ENCODE results near the gene ZNF134.

The ZNF134 gene

DNA sequence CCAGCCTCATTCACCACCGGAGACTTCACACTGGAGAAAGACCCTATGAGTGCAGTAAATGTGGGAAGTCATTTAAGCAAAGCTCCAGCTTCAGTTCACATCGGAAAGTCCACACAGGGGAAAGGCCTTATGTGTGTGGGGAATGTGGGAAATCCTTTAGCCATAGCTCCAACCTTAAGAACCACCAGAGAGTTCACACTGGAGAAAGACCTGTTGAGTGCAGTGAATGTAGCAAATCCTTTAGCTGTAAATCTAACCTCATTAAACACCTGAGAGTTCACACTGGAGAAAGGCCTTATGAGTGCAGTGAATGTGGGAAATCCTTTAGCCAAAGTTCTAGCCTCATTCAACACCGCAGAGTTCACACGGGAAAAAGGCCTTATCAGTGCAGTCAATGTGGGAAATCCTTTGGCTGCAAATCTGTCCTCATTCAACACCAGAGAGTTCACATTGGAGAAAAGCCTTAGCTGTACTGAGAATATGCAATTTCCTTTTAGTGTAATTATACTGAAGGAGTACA lies 27.7 kb downstream of the ZNF134 start:
- Histone ChIP-seq H2AFZ (ENCODE audit: low read length, unreplicated experiment) (no peak overlapping the region), H3K79me2 (ENCODE audit: control insufficient read depth, insufficient read depth, low read length, unreplicated experiment) (no peaks in the 10 kb centered on the region), H3K4me1 (ENCODE audit: control insufficient read depth, insufficient read depth, low read length, unreplicated experiment) (no peaks in the 10 kb centered on the region), H3K4me3 (ENCODE audit: low read depth, low read length) (no peak overlapping the region), H3K27me3 (ENCODE audit: insufficient read depth, low read length) (no peaks in the 10 kb centered on the region), H3K36me3 (ENCODE audit: insufficient read depth, low read length) (peaks cover 51% of the 10 kb centered on the region), H3K27ac (ENCODE audit: low read depth, low read length) (no peak overlapping the region)

DNA sequence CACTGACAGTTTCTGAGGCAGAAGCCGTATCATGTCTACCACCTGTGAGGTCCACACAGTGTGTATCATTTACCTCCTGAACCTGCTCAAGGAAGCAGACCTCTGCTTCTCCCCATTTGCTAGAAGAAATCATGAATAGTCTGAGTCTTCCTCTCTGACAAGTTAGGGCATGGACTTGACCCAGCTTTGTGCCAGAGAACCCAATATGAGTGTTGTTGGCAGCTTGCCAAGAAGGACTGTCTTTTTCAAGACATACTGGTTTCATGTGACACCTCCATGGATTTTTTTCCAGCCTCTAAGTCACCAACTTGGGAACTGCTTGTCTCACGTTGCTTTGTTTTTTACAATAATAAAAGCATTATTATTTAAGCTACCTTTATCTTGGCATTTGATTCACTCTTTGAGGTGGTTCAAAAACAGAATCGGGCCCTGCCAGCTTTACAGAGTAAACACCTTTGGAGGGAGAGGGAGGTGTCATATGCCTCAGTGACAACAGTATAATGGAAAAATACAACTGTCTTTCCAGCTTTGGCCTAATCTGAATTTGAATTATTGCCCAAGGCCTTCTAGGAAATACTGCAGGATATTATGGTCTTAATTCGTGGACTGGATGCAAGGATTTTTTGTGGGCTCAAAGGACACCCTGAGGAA lies 28.5 kb downstream of the ZNF134 start:
- Histone ChIP-seq H3K79me2 (ENCODE audit: control insufficient read depth, insufficient read depth, low read length, unreplicated experiment) (no peaks in the 10 kb centered on the region), H3K36me3 (ENCODE audit: insufficient read depth, low read length) (peaks cover 43% of the 10 kb centered on the region), H3K27ac (ENCODE audit: low read depth, low read length) (no peak overlapping the region), H2AFZ (ENCODE audit: low read length, unreplicated experiment) (no peak overlapping the region), H3K27me3 (ENCODE audit: insufficient read depth, low read length) (no peaks in the 10 kb centered on the region), H3K4me1 (ENCODE audit: control insufficient read depth, insufficient read depth, low read length, unreplicated experiment) (no peaks in the 10 kb centered on the region), H3K4me3 (ENCODE audit: low read depth, low read length) (no peak overlapping the region)

DNA sequence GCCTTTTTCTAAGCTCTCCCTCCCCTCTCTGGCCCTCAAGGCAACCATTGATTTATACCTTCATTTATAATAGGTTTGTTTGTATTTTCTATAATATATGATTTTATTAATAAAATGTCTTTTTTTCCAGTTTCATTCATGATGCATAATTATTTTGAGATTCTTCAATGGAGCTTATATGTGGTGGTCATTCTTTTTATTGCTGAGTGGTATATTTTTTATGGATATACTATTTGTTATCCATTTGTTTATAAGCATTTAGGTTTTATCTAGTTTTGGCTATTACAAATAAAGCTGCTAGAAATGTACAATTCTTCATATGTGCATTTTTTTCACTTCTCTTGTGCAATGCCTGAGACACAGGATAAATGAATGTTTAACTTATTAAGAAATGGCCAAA lies 29.7 kb downstream of the ZNF134 start:
- H3K27me3 ChIP-seq (ENCODE audit: insufficient read depth, low read length), result no peaks in the 10 kb centered on the region
- H3K79me2 ChIP-seq (ENCODE audit: control insufficient read depth, insufficient read depth, low read length, unreplicated experiment), result no peaks in the 10 kb centered on the region
- H3K36me3 ChIP-seq (ENCODE audit: insufficient read depth, low read length), result peaks cover 37% of the 10 kb centered on the region
- H3K4me3 ChIP-seq (ENCODE audit: low read depth, low read length), result no peak overlapping the region
- no peak overlapping the region for H3K27ac ChIP-seq (ENCODE audit: low read depth, low read length)
- no peak overlapping the region for H2AFZ ChIP-seq (ENCODE audit: low read length, unreplicated experiment)
- no peaks in the 10 kb centered on the region for H3K4me1 ChIP-seq (ENCODE audit: control insufficient read depth, insufficient read depth, low read length, unreplicated experiment)

- no peaks in the 10 kb centered on the region for H3K36me3 ChIP-seq (ENCODE audit: insufficient read depth, low read length)
- no peak overlapping the region for H2AFZ ChIP-seq (ENCODE audit: low read length, unreplicated experiment)
- no peak overlapping the region for H3K4me3 ChIP-seq (ENCODE audit: low read depth, low read length)
- H3K27me3 ChIP-seq (ENCODE audit: insufficient read depth, low read length), result peaks cover 1% of the 10 kb centered on the region; the same call in 1 of the 2 replicates
- no peaks in the 10 kb centered on the region for H3K79me2 ChIP-seq (ENCODE audit: control insufficient read depth, insufficient read depth, low read length, unreplicated experiment)
- no peaks in the 10 kb centered on the region for H3K4me1 ChIP-seq (ENCODE audit: control insufficient read depth, insufficient read depth, low read length, unreplicated experiment)
- H3K27ac ChIP-seq (ENCODE audit: low read depth, low read length), result no peak overlapping the region
Measured at GRCh38 chr19:57648331-57649003, 34.4 kb downstream of the ZNF134 start.

DNA sequence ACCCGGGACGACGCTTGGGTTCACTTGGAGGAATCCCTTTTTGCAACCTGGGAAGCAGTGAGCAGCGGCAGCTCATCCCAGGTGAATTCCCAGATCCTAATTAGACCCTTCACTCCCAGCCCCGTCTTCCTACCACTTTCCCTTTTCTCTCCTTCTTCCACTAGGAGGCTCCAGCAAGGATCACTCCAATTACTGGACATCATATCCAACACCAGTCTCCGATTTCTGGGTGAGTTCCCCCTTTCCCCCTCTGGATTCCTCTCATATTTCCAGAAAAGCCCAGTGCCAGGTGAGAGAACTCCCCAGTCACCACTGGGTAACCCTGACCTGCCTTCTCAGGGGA lies 37.6 kb downstream of the ZNF134 start:
- Histone ChIP-seq H3K79me2 (ENCODE audit: control insufficient read depth, insufficient read depth, low read length, unreplicated experiment) (no peaks in the 10 kb centered on the region), H3K36me3 (ENCODE audit: insufficient read depth, low read length) (no peaks in the 10 kb centered on the region), H3K27me3 (ENCODE audit: insufficient read depth, low read length) (peaks cover 21% of the 10 kb centered on the region), H3K4me3 (ENCODE audit: low read depth, low read length) (no peak overlapping the region), H3K27ac (ENCODE audit: low read depth, low read length) (no peak overlapping the region), H2AFZ (ENCODE audit: low read length, unreplicated experiment) (no peak overlapping the region), H3K4me1 (ENCODE audit: control insufficient read depth, insufficient read depth, low read length, unreplicated experiment) (no peaks in the 10 kb centered on the region)

- no peak overlapping the region for H3K4me3 ChIP-seq (ENCODE audit: low read depth, low read length)
- H3K4me1 ChIP-seq (ENCODE audit: control insufficient read depth, insufficient read depth, low read length, unreplicated experiment), result no peaks in the 10 kb centered on the region
- H3K79me2 ChIP-seq (ENCODE audit: control insufficient read depth, insufficient read depth, low read length, unreplicated experiment), result no peaks in the 10 kb centered on the region
- peaks cover 21% of the 10 kb centered on the region for H3K27me3 ChIP-seq (ENCODE audit: insufficient read depth, low read length)
- H3K27ac ChIP-seq (ENCODE audit: low read depth, low read length), result no peak overlapping the region
- no peak overlapping the region for H2AFZ ChIP-seq (ENCODE audit: low read length, unreplicated experiment)
- H3K36me3 ChIP-seq (ENCODE audit: insufficient read depth, low read length), result no peaks in the 10 kb centered on the region
Measured at GRCh38 chr19:57653689-57654088, 39.6 kb downstream of the ZNF134 start.

- Histone ChIP-seq H3K4me1 (ENCODE audit: control insufficient read depth, insufficient read depth, low read length, unreplicated experiment) (no peaks in the 10 kb centered on the region), H3K4me3 (ENCODE audit: low read depth, low read length) (no peak overlapping the region), H3K79me2 (ENCODE audit: control insufficient read depth, insufficient read depth, low read length, unreplicated experiment) (no peaks in the 10 kb centered on the region), H3K27ac (ENCODE audit: low read depth, low read length) (no peak overlapping the region), H3K27me3 (ENCODE audit: insufficient read depth, low read length) (peaks cover 38% of the 10 kb centered on the region), H3K36me3 (ENCODE audit: insufficient read depth, low read length) (no peaks in the 10 kb centered on the region), H2AFZ (ENCODE audit: low read length, unreplicated experiment) (no peak overlapping the region)
Measured at GRCh38 chr19:57655443-57655842, 41.4 kb downstream of the ZNF134 start.

DNA sequence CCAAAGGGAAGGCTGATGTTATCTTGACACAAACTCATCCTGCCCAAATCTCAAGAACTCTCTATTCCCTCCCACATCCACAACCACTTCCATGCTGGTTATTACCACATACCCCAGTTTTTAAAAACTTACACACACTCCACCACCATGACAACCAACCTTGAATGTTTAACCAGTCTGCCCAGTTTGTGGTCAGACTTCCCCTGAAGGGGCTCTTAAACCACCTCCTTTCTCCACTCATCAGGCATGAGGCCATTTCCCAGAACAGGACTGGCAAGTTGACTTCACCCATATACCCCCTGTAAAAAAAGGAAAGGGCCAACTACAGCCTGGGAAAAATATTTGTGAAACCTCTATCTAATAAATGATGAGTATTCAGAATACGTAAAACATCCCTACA lies 42.3 kb downstream of the ZNF134 start:
- Histone ChIP-seq H3K27ac (ENCODE audit: low read depth, low read length) (no peak overlapping the region), H3K4me1 (ENCODE audit: control insufficient read depth, insufficient read depth, low read length, unreplicated experiment) (no peaks in the 10 kb centered on the region), H3K27me3 (ENCODE audit: insufficient read depth, low read length) (peaks cover 47% of the 10 kb centered on the region), H3K4me3 (ENCODE audit: low read depth, low read length) (no peak overlapping the region), H2AFZ (ENCODE audit: low read length, unreplicated experiment) (no peak overlapping the region), H3K36me3 (ENCODE audit: insufficient read depth, low read length) (no peaks in the 10 kb centered on the region), H3K79me2 (ENCODE audit: control insufficient read depth, insufficient read depth, low read length, unreplicated experiment) (no peaks in the 10 kb centered on the region)

DNA sequence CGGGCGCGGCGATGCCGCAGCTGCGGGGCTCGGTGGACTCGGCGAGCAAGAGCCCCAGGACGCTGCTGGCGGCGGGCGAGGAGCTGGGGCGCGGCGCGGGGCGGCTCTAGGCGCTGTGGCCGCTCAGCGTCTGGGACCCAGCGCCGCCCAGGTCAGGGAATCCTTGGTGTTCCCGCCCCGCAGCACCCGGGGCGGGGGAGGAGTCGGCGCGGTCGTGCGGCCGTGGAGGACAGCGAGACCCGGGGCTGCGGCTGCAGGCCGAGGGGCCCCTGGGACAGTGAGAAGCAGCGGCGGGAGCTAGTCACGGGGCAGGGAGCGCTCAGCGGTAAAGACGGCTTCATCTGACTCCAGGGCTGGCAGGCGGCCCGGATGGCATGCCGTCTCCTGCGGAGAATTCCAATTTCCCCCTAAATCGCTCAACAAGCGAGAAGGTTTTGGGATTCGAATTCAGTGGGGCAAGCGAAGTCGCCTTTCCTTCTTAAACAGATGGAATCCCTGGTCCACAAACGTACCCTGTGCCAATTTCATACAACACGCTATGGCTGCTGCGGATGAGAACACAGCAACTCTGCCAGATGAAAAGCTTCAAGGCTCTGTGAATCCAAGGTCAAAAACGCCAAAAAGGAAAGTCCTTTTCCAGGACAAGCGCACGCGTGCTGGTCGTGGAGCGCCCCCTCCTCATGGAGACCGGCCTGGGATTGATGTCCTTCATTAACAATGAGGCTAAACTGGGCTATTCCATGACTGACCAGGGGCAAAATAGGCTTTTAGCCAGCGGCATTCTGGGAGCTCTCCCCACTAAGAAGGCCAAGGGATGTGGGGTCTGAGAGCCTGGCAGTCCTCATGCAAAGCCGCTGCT lies 50.5 kb downstream of the ZNF134 start:
- Histone ChIP-seq H3K4me1 (ENCODE audit: control insufficient read depth, insufficient read depth, low read length, unreplicated experiment) (no peaks in the 10 kb centered on the region), H3K4me3 (ENCODE audit: low read depth, low read length) (peak overlapping the region; percentile 80), H2AFZ (ENCODE audit: low read length, unreplicated experiment) (peak overlapping the region; percentile 93), H3K27me3 (ENCODE audit: insufficient read depth, low read length) (peaks cover 31% of the 10 kb centered on the region), H3K27ac (ENCODE audit: low read depth, low read length) (no peak overlapping the region), H3K79me2 (ENCODE audit: control insufficient read depth, insufficient read depth, low read length, unreplicated experiment) (no peaks in the 10 kb centered on the region), H3K36me3 (ENCODE audit: insufficient read depth, low read length) (no peaks in the 10 kb centered on the region)

- Histone ChIP-seq H3K27me3 (ENCODE audit: insufficient read depth, low read length) (peaks cover 22% of the 10 kb centered on the region), H2AFZ (ENCODE audit: low read length, unreplicated experiment) (no peak overlapping the region), H3K79me2 (ENCODE audit: control insufficient read depth, insufficient read depth, low read length, unreplicated experiment) (no peaks in the 10 kb centered on the region), H3K36me3 (ENCODE audit: insufficient read depth, low read length) (no peaks in the 10 kb centered on the region), H3K27ac (ENCODE audit: low read depth, low read length) (no peak overlapping the region), H3K4me1 (ENCODE audit: control insufficient read depth, insufficient read depth, low read length, unreplicated experiment) (no peaks in the 10 kb centered on the region), H3K4me3 (ENCODE audit: low read depth, low read length) (no peak overlapping the region)
Measured at GRCh38 chr19:57665261-57665806, 51.3 kb downstream of the ZNF134 start.

All from ACC112 (cell line).